H1 (cell line): ENCODE data around the gene GNAI1.

Experiments used
- CHD2 ChIP-seq: IDR thresholded peaks from 2 replicates; pipeline ENCODE4 v1.6.1; 2012; ENCODE audit warnings: low read length, improper control_type of control experiment
- EZH2 ChIP-seq: fragments of 200-600 bp; sonication (generic); IDR thresholded peaks from 2 replicates; pipeline ENCODE4 v1.7.1; 2012; ENCODE audit warnings: low read depth, mild to moderate bottlenecking, moderate library complexity, low read length, inconsistent platforms; ENCODE audit not compliant: severe bottlenecking
- JUND ChIP-seq: IDR thresholded peaks from 2 replicates; pipeline ENCODE4 v1.6.1; 2011; ENCODE audit warnings: mild to moderate bottlenecking, improper control_type of control experiment, low read length
- POLR2A ChIP-seq, 2 experiments: IDR thresholded peaks; 1 replicate in 1 of 2; 2 replicates in 1 of 2; pipeline ENCODE4 v1.6.1; 2011; ENCODE audit warnings: low read depth in 2 of 2, low read length in 2 of 2, mild to moderate bottlenecking in 2 of 2; ENCODE audit errors: control extremely low read depth in 1 of 2
- TCF12 ChIP-seq: IDR thresholded peaks from 2 replicates; pipeline ENCODE4 v1.6.1; 2011; ENCODE audit warnings: low read depth, mild to moderate bottlenecking, low read length
- TF ChIP-seq, protein P1 (sequence below), 3 experiments: IDR thresholded peaks; 1 replicate in 2 of 3; 2 replicates in 1 of 3; pipeline versions ENCODE4 v1.5.1 to v1.6.1; 2011; ENCODE audit warnings: low read length in 3 of 3, mild to moderate bottlenecking in 3 of 3, inconsistent platforms in 2 of 3, low read depth in 1 of 3, moderate library complexity in 1 of 3; ENCODE audit not compliant: insufficient read depth in 1 of 3; ENCODE audit errors: control extremely low read depth in 1 of 3
- TF ChIP-seq, protein P2 (sequence below): IDR thresholded peaks from 2 replicates; pipeline ENCODE4 v1.6.1; 2012; ENCODE audit warnings: low read length, inconsistent platforms

DNA sequence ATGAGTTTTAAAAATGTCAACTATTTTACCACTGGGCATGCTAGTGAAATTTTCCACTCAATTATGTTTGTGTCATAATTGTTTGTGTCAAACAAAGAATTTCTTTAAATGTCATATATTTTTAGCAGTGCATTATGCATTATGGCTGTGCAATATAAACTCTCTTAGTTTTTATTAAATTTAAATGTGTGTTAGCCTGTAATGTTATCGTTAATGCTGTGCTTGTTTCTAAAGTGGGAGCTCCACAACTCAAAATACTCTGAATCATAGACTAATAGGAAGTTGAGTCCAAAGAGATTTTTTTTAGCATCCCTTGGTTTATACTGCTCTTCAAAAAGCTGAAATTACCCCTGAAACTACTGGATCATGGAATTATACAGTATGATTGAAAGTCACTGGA, 26.8 kb downstream of the GNAI1 start:
- TF ChIP-seq POLR2A (IDR thresholded peaks at IDR 0.05; ENCODE audit: control extremely low read depth in 1 of 2, low read depth in 2 of 2, low read length in 2 of 2) (no peak), EZH2 (no peak), CHD2 (no peak), TCF12 (no peak), JUND (no peak)
- TF ChIP-seq, protein P1, sequence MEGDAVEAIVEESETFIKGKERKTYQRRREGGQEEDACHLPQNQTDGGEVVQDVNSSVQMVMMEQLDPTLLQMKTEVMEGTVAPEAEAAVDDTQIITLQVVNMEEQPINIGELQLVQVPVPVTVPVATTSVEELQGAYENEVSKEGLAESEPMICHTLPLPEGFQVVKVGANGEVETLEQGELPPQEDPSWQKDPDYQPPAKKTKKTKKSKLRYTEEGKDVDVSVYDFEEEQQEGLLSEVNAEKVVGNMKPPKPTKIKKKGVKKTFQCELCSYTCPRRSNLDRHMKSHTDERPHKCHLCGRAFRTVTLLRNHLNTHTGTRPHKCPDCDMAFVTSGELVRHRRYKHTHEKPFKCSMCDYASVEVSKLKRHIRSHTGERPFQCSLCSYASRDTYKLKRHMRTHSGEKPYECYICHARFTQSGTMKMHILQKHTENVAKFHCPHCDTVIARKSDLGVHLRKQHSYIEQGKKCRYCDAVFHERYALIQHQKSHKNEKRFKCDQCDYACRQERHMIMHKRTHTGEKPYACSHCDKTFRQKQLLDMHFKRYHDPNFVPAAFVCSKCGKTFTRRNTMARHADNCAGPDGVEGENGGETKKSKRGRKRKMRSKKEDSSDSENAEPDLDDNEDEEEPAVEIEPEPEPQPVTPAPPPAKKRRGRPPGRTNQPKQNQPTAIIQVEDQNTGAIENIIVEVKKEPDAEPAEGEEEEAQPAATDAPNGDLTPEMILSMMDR (IDR thresholded peaks at IDR 0.05; ENCODE audit: control extremely low read depth in 1 of 3, insufficient read depth in 1 of 3, low read depth in 1 of 3, low read length in 3 of 3) = no peak
- TF ChIP-seq, protein P2, sequence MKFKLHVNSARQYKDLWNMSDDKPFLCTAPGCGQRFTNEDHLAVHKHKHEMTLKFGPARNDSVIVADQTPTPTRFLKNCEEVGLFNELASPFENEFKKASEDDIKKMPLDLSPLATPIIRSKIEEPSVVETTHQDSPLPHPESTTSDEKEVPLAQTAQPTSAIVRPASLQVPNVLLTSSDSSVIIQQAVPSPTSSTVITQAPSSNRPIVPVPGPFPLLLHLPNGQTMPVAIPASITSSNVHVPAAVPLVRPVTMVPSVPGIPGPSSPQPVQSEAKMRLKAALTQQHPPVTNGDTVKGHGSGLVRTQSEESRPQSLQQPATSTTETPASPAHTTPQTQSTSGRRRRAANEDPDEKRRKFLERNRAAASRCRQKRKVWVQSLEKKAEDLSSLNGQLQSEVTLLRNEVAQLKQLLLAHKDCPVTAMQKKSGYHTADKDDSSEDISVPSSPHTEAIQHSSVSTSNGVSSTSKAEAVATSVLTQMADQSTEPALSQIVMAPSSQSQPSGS = no peak
